Measurements from ENCODE around the gene KLHL14. TPM values are rescaled to one million over a fixed set of nuclear protein-coding genes. Genes with fewer than 3 reads are reported as not detected.
A peak's percentile ranks its signal among the peaks of the same experiment; 100 is the strongest.

KLHL14 gene
- total RNA-seq, 1 donor = not detected

DNA sequence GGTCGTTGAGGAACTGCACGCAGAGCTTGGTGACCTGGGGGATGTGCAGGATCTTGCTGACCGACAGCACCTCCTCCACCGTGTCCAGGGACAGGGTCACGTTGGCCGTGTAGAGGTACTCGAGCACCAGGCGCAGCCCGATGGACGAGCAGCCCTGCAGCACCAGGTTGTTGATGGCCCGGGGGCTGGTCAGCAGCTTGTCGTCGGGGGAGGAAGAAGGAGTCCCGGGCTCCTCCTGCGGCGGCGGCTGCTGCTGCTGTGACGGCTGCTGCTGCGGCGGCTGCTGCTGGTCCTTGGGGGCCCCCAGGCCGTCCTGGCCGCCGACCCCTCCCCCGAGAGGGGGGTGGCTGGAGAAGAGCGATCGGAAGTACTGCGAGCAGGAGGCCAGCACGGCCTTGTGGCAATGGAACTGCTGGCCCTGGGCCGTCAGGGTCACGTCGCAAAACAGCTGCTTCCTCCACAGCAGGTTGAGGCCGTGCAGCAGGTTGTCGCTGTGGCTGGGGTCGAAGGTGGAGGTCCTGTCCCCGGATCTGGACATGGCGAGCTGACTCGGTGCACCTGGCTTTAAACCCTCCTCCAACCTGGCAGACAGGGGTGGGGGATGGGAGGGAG is 2.7 kb downstream of the KLHL14 start:
- H3K4me1 ChIP-seq (ENCODE audit: insufficient read depth, low read length) = no peaks in the 10 kb centered on the region
- no peak overlapping the region for H2AFZ ChIP-seq (ENCODE audit: low read length)
- TF ChIP-seq, protein P1, sequence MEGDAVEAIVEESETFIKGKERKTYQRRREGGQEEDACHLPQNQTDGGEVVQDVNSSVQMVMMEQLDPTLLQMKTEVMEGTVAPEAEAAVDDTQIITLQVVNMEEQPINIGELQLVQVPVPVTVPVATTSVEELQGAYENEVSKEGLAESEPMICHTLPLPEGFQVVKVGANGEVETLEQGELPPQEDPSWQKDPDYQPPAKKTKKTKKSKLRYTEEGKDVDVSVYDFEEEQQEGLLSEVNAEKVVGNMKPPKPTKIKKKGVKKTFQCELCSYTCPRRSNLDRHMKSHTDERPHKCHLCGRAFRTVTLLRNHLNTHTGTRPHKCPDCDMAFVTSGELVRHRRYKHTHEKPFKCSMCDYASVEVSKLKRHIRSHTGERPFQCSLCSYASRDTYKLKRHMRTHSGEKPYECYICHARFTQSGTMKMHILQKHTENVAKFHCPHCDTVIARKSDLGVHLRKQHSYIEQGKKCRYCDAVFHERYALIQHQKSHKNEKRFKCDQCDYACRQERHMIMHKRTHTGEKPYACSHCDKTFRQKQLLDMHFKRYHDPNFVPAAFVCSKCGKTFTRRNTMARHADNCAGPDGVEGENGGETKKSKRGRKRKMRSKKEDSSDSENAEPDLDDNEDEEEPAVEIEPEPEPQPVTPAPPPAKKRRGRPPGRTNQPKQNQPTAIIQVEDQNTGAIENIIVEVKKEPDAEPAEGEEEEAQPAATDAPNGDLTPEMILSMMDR (IDR thresholded peaks at IDR 0.05; ENCODE audit: extremely low read depth, low read depth, low read length) = no peak
- no peaks in the 10 kb centered on the region for H3K36me3 ChIP-seq (ENCODE audit: insufficient read depth, low read length)
- H3K27ac ChIP-seq (ENCODE audit: low read depth, low read length) = no peak overlapping the region
- peak; percentile 75 for DNase-seq (ENCODE audit: insufficient read length, low spot score, missing footprints)
- no peak overlapping the region for H3K4me3 ChIP-seq (ENCODE audit: insufficient read depth, low read length)
- no peaks in the 10 kb centered on the region for H3K9me3 ChIP-seq (ENCODE audit: low read depth, low read length)
- no peak overlapping the region for H3K4me2 ChIP-seq (ENCODE audit: insufficient read depth, low read length)
- H4K20me1 ChIP-seq (ENCODE audit: insufficient read depth, low read length) = no peaks in the 10 kb centered on the region
- peaks cover 35% of the 10 kb centered on the region for H3K27me3 ChIP-seq (ENCODE audit: insufficient read depth, low read length)
- H3K79me2 ChIP-seq (ENCODE audit: insufficient read depth, low read length) = no peaks in the 10 kb centered on the region

DNA sequence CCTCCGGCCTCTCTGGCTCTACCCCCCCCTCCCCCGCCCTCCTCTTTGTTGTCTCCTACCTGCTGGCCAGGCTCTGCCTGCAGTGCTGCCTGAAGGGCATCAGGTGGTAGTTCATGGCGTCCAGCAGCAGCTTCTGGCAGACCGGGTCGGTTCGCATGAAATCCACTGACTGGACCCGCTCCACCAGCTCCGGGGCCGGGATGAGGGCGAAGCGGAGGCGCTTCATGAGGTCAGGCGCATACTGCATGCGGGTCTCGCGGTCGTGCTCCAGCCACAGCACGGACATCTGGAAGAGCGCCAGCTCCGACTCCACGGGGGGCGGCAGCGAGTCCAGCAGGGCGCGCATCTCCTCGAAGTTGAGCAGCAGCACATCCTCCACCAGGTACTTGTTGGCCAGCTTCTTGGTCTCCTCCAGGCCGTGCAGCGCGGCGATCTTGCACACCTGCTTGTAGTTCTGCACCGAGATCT is 3.2 kb downstream of the KLHL14 start:
- Histone ChIP-seq H3K79me2 (ENCODE audit: insufficient read depth, low read length) (no peaks in the 10 kb centered on the region), H2AFZ (ENCODE audit: low read length) (no peak overlapping the region), H3K4me3 (ENCODE audit: insufficient read depth, low read length) (no peak overlapping the region), H3K9me3 (ENCODE audit: low read depth, low read length) (no peaks in the 10 kb centered on the region), H3K4me2 (ENCODE audit: insufficient read depth, low read length) (no peak overlapping the region), H3K4me1 (ENCODE audit: insufficient read depth, low read length) (no peaks in the 10 kb centered on the region), H4K20me1 (ENCODE audit: insufficient read depth, low read length) (no peaks in the 10 kb centered on the region), H3K27ac (ENCODE audit: low read depth, low read length) (no peak overlapping the region), H3K36me3 (ENCODE audit: insufficient read depth, low read length) (no peaks in the 10 kb centered on the region), H3K27me3 (ENCODE audit: insufficient read depth, low read length) (peaks cover 35% of the 10 kb centered on the region)
- DNase-seq (ENCODE audit: insufficient read length, low spot score, missing footprints) = no peak
- TF ChIP-seq, protein P1 (IDR thresholded peaks at IDR 0.05; ENCODE audit: extremely low read depth, low read depth, low read length) = no peak

- H2AFZ ChIP-seq (ENCODE audit: low read length) = no peak overlapping the region
- no peaks in the 10 kb centered on the region for H4K20me1 ChIP-seq (ENCODE audit: insufficient read depth, low read length)
- no peak for DNase-seq (ENCODE audit: insufficient read length, low spot score, missing footprints)
- H3K4me1 ChIP-seq (ENCODE audit: insufficient read depth, low read length) = no peaks in the 10 kb centered on the region
- no peak overlapping the region for H3K4me3 ChIP-seq (ENCODE audit: insufficient read depth, low read length)
- no peaks in the 10 kb centered on the region for H3K36me3 ChIP-seq (ENCODE audit: insufficient read depth, low read length)
- H3K27ac ChIP-seq (ENCODE audit: low read depth, low read length) = no peak overlapping the region
- no peaks in the 10 kb centered on the region for H3K9me3 ChIP-seq (ENCODE audit: low read depth, low read length)
- no peak overlapping the region for H3K4me2 ChIP-seq (ENCODE audit: insufficient read depth, low read length)
- H3K27me3 ChIP-seq (ENCODE audit: insufficient read depth, low read length) = peaks cover 35% of the 10 kb centered on the region
- TF ChIP-seq, protein P1 (IDR thresholded peaks at IDR 0.05; ENCODE audit: extremely low read depth, low read depth, low read length) = no peak
- H3K79me2 ChIP-seq (ENCODE audit: insufficient read depth, low read length) = no peaks in the 10 kb centered on the region
These were observed 3.7 kb downstream of the KLHL14 start for GRCh38 chr18:32769071-32769585.

DNA sequence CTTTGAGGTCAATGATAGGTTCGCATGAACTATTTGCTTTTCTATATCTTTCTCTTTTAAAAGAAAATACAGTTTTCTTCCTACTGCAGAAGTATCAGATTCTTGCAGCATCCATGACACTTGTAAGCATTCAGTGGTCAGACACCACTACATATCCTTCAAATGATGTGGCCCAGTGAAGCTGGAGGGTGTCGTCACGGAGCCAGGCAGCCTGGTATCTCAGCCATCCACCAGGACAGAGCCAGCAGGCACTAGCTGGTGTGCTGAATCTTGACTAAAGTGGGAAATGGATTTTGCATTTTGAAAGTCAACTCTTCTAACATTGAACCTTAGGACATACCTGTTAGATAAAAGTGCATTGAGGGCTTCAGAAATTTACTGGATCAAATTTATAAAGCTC is 5.4 kb downstream of the KLHL14 start:
- no peaks in the 10 kb centered on the region for H3K4me1 ChIP-seq (ENCODE audit: insufficient read depth, low read length)
- no peak overlapping the region for H3K27ac ChIP-seq (ENCODE audit: low read depth, low read length)
- H3K36me3 ChIP-seq (ENCODE audit: insufficient read depth, low read length) = no peaks in the 10 kb centered on the region
- no peaks in the 10 kb centered on the region for H3K9me3 ChIP-seq (ENCODE audit: low read depth, low read length)
- H4K20me1 ChIP-seq (ENCODE audit: insufficient read depth, low read length) = no peaks in the 10 kb centered on the region
- H3K79me2 ChIP-seq (ENCODE audit: insufficient read depth, low read length) = no peaks in the 10 kb centered on the region
- H3K4me3 ChIP-seq (ENCODE audit: insufficient read depth, low read length) = no peak overlapping the region
- DNase-seq (ENCODE audit: insufficient read length, low spot score, missing footprints) = no peak
- no peak overlapping the region for H2AFZ ChIP-seq (ENCODE audit: low read length)
- TF ChIP-seq, protein P1 (IDR thresholded peaks at IDR 0.05; ENCODE audit: extremely low read depth, low read depth, low read length) = no peak
- peaks cover 26% of the 10 kb centered on the region for H3K27me3 ChIP-seq (ENCODE audit: insufficient read depth, low read length)
- H3K4me2 ChIP-seq (ENCODE audit: insufficient read depth, low read length) = no peak overlapping the region

Measured in osteoblast (primary cell).